H1 (cell line): Measurements from ENCODE around the gene CLIP3. TPM values are rescaled to one million over a fixed set of nuclear protein-coding genes. Genes with fewer than 3 reads are reported as not detected.

Source experiments
- CTCF ChIA-PET: fragments of 300-600 bp; sonication (Branson Sonifier 250); formaldehyde crosslinking; loops from one replicate; lab custom pipeline; 2021; ENCODE audit not compliant: partially characterized antibody; lab: Charles Lee
- POLR2A ChIA-PET: fragments of 300-600 bp; sonication (Branson Sonifier 250); formaldehyde crosslinking; loops from one replicate; lab custom pipeline; 2021; ENCODE audit warnings: inconsistent platforms; ENCODE audit not compliant: partially characterized antibody; lab: Charles Lee
- DNase-seq, 2 experiments: peaks; one replicate each; pipeline versions ENCODE4 v3.0.0 to v3.0.0-alpha.2; 2010 to 2022; ENCODE audit warnings: low spot score in 2 of 2, low read depth in 1 of 2, mixed read lengths in 1 of 2
- FAIRE-seq: peaks from 2 replicates; lab custom pipeline; 2011; peaks lifted over from hg19 to GRCh38; lab: Jason Lieb, UNC
- H2AFZ ChIP-seq: 2 replicates; pipeline ENCODE4 v1.8.1; 2012; ENCODE audit warnings: low read length, inconsistent platforms
- H2AK5ac ChIP-seq: 2 replicates; pipeline ENCODE4 v1.6.1; 2013; ENCODE audit warnings: low read depth, low read length
- H2BK120ac ChIP-seq: replicated peaks from 2 replicates; pipeline ENCODE3; 2013; ENCODE audit warnings: low read depth, low read length, inconsistent platforms
- H2BK12ac ChIP-seq: 2 replicates; pipeline ENCODE4 v1.6.1; 2013; ENCODE audit warnings: low read depth, low read length
- H2BK15ac ChIP-seq: 2 replicates; pipeline ENCODE4 v1.6.1; 2013; ENCODE audit warnings: low read length
- H2BK20ac ChIP-seq: 2 replicates; pipeline ENCODE4 v1.6.1; 2013; ENCODE audit warnings: low read length
- H2BK5ac ChIP-seq: 2 replicates; pipeline ENCODE4 v1.6.1; 2013; ENCODE audit warnings: low read depth, low read length
- H3K14ac ChIP-seq: 2 replicates; pipeline ENCODE4 v1.6.1; 2013; ENCODE audit warnings: inconsistent platforms; ENCODE audit not compliant: insufficient read length
- H3K18ac ChIP-seq: 2 replicates; pipeline ENCODE4 v1.6.1; 2013; ENCODE audit warnings: low read length; ENCODE audit errors: extremely low read depth
- H3K23ac ChIP-seq: 2 replicates; pipeline ENCODE4 v1.6.1; 2013; ENCODE audit warnings: inconsistent platforms; ENCODE audit not compliant: insufficient read length
- H3K23me2 ChIP-seq: 2 replicates; pipeline ENCODE4 v1.6.1; 2013; ENCODE audit warnings: low read depth, low read length
- H3K27ac ChIP-seq: 2 replicates; pipeline ENCODE4 v1.6.1; 2011; ENCODE audit warnings: low read depth, low read length, inconsistent platforms
- H3K27me3 ChIP-seq, 4 experiments: replicated peaks in 1 of 4; 1 replicate in 1 of 4; 2 replicates in 3 of 4; pipeline versions ENCODE4 v1.6.1 to v1.8.1; 2011 to 2013; ENCODE audit warnings: low read length in 3 of 4, mild to moderate bottlenecking in 3 of 4, inconsistent platforms in 2 of 4, mixed read lengths in 2 of 4, moderate library complexity in 1 of 4; ENCODE audit not compliant: control insufficient read depth in 3 of 4, insufficient read depth in 3 of 4; ENCODE audit errors: extremely low read depth in 1 of 4
- H3K36me3 ChIP-seq, 4 experiments: 2 replicates each; pipeline versions ENCODE4 v1.6.1 to v1.8.1; 2011 to 2013; ENCODE audit warnings: mild to moderate bottlenecking in 4 of 4, low read length in 3 of 4, moderate library complexity in 2 of 4, control low read depth in 1 of 4, inconsistent platforms in 1 of 4; ENCODE audit not compliant: insufficient read depth in 4 of 4, control insufficient read depth in 2 of 4
- H3K4ac ChIP-seq: replicated peaks from 2 replicates; pipeline ENCODE3; 2013; ENCODE audit warnings: low read length, low read depth, mixed read lengths, inconsistent platforms; ENCODE audit not compliant: insufficient read length
- H3K4me1 ChIP-seq, 4 experiments: replicated peaks in 1 of 4; 1 replicate in 1 of 4; 2 replicates in 3 of 4; pipeline versions ENCODE4 v1.6.1 to v1.8.1; 2011 to 2013; ENCODE audit warnings: low read length in 3 of 4, inconsistent platforms in 2 of 4, mixed read lengths in 1 of 4; ENCODE audit not compliant: insufficient read depth in 4 of 4, control insufficient read depth in 3 of 4
- H3K4me2 ChIP-seq, 2 experiments: 2 replicates each; pipeline versions ENCODE4 v1.6.1 to v1.8.1; 2011 to 2013; ENCODE audit warnings: low read depth in 2 of 2, low read length in 2 of 2, control low read depth in 1 of 2, inconsistent platforms in 1 of 2, mild to moderate bottlenecking in 1 of 2; ENCODE audit not compliant: insufficient read depth in 1 of 2
- H3K4me3 ChIP-seq, 4 experiments: fragments of 200-600, 300-600 bp in 1 of 4; sonication (generic), shearing (Covaris generic), sonication (Bioruptor Twin) in 1 of 4; 2 replicates each; pipeline versions ENCODE4 v1.5.1 to v1.8.1; 2011 to 2016; ENCODE audit warnings: low read length in 4 of 4, low read depth in 3 of 4, control low read depth in 2 of 4, inconsistent platforms in 2 of 4, mild to moderate bottlenecking in 2 of 4, mixed read lengths in 1 of 4, moderate library complexity in 1 of 4; ENCODE audit not compliant: insufficient read depth in 2 of 4; ENCODE audit errors: extremely low read depth in 1 of 4
- H3K56ac ChIP-seq: replicated peaks from 2 replicates; pipeline ENCODE3; 2013; ENCODE audit warnings: low read depth, mild to moderate bottlenecking, mixed read lengths, low read length, inconsistent platforms; ENCODE audit not compliant: insufficient read length
- H3K79me1 ChIP-seq: 2 replicates; pipeline ENCODE4 v1.6.1; 2013; ENCODE audit warnings: low read depth, low read length, control low read depth
- H3K79me2 ChIP-seq, 2 experiments: 2 replicates each; pipeline versions ENCODE4 v1.6.1 to v1.8.1; 2012 to 2013; ENCODE audit warnings: low read length in 2 of 2, mild to moderate bottlenecking in 2 of 2, inconsistent platforms in 1 of 2; ENCODE audit not compliant: insufficient read depth in 2 of 2, control insufficient read depth in 1 of 2
- H3K9ac ChIP-seq, 4 experiments: replicated peaks in 1 of 4; 1 replicate in 1 of 4; 2 replicates in 3 of 4; pipeline versions ENCODE4 v1.6.1 to v1.8.1; 2011 to 2013; ENCODE audit warnings: low read depth in 3 of 4, low read length in 3 of 4, control low read depth in 2 of 4, mild to moderate bottlenecking in 2 of 4, moderate library complexity in 2 of 4, inconsistent platforms in 1 of 4; ENCODE audit errors: extremely low read depth in 1 of 4
- H3K9me3 ChIP-seq, 2 experiments: 2 replicates each; pipeline versions ENCODE4 v1.6.1 to v1.8.1; 2012 to 2013; ENCODE audit warnings: mild to moderate bottlenecking in 2 of 2, moderate library complexity in 2 of 2, control low read depth in 1 of 2, inconsistent platforms in 1 of 2, low read depth in 1 of 2, low read length in 1 of 2, mixed read lengths in 1 of 2; ENCODE audit not compliant: insufficient read depth in 2 of 2
- H4K20me1 ChIP-seq, 2 experiments: replicated peaks in 1 of 2; 2 replicates each; pipeline versions ENCODE3 to v1.8.1; 2011 to 2013; ENCODE audit warnings: inconsistent platforms in 2 of 2, low read length in 2 of 2, mild to moderate bottlenecking in 1 of 2; ENCODE audit not compliant: insufficient read depth in 2 of 2, control insufficient read depth in 1 of 2
- H4K5ac ChIP-seq: 2 replicates; pipeline ENCODE4 v1.6.1; 2013; ENCODE audit warnings: low read length, low read depth, mixed read lengths, inconsistent platforms; ENCODE audit not compliant: insufficient read length
- H4K8ac ChIP-seq: 2 replicates; pipeline ENCODE4 v1.8.0; 2013; ENCODE audit warnings: mild to moderate bottlenecking, moderate library complexity, low read length, inconsistent platforms; ENCODE audit not compliant: insufficient read depth; ENCODE audit errors: extremely low read depth
- H4K91ac ChIP-seq: replicated peaks from 2 replicates; pipeline ENCODE3; 2013; ENCODE audit warnings: low read length, mixed read lengths, inconsistent platforms; ENCODE audit not compliant: insufficient read length
- E2F6 ChIP-seq: IDR thresholded peaks from 2 replicates; pipeline ENCODE4 v1.6.1; 2012; ENCODE audit warnings: inconsistent platforms
- MAX ChIP-seq: IDR thresholded peaks from 2 replicates; pipeline ENCODE4 v1.6.1; 2012; ENCODE audit warnings: inconsistent platforms
- PHF8 ChIP-seq: fragments of 200-600 bp; sonication (generic); conservative IDR thresholded peaks from 2 replicates; pipeline ENCODE4 v1.7.1; 2012; ENCODE audit warnings: low read depth, mild to moderate bottlenecking, inconsistent platforms, low read length, moderate library complexity
- POU5F1 ChIP-seq: IDR thresholded peaks from 2 replicates; pipeline ENCODE4 v1.6.1; 2011; ENCODE audit warnings: low read depth, mild to moderate bottlenecking, low read length, moderate library complexity
- RAD21 ChIP-seq, 2 experiments: IDR thresholded peaks in 1 of 2; conservative IDR thresholded peaks in 1 of 2; 2 replicates each; pipeline ENCODE4 v1.6.1; 2011; ENCODE audit warnings: low read depth in 2 of 2, low read length in 2 of 2, improper control_type of control experiment in 1 of 2, inconsistent platforms in 1 of 2, mild to moderate bottlenecking in 1 of 2, moderate library complexity in 1 of 2
- RBBP5 ChIP-seq: IDR thresholded peaks from 2 replicates; pipeline ENCODE4 v1.7.1; 2012; ENCODE audit warnings: low read depth, mild to moderate bottlenecking, inconsistent platforms, low read length, moderate library complexity, borderline replicate concordance
- RNF2 ChIP-seq: fragments of 200-900, 300-1000 bp; sonication (generic); IDR thresholded peaks from 2 replicates; pipeline ENCODE4 v1.7.1; 2016; ENCODE audit warnings: borderline replicate concordance, low read depth, mild to moderate bottlenecking, antibody characterized with exemption, low read length; ENCODE audit not compliant: poor library complexity, severe bottlenecking; ENCODE audit errors: missing control alignments
- RXRA ChIP-seq: IDR thresholded peaks from 2 replicates; pipeline ENCODE4 v1.6.1; 2011; ENCODE audit warnings: low read depth, mild to moderate bottlenecking, low read length, moderate library complexity; ENCODE audit not compliant: insufficient read depth
- WGBS, 2 experiments: shearing (Covaris generic) in 1 of 2; methylation state at CpG; one replicate each; pipeline versions ENCODE4 v1.1.6 to v1.1.7; 2013 to 2015; ENCODE audit warnings: low lambda C conversion rate in 2 of 2, mixed read lengths in 2 of 2, inconsistent platforms in 1 of 2, low coverage in 1 of 2, missing lambda C conversion rate in 1 of 2; ENCODE audit not compliant: insufficient replicate concordance in 2 of 2, insufficient coverage in 1 of 2, insufficient read length in 1 of 2; ENCODE audit errors: extremely low coverage in 1 of 2, missing lambda C conversion rate in 1 of 2; 5-methylcytosine and 5-hydroxymethylcytosine counted together
- polyA plus RNA-seq, 7 experiments: library from polyadenylated mRNA; depleted of rRNA in 3 of 7; stranded (reverse) in 5 of 7; unstranded in 2 of 7; fragments of >200 nt in 5 of 7; fragments of 200-250 nt in 2 of 7; gene quantifications; 1 replicate in 5 of 7; 2 replicates in 1 of 7; 4 replicates in 1 of 7; pipeline versions ENCODE4 v1.2.1 to v1.2.3, GENCODE V29; 2011 to 2013; ENCODE audit warnings: missing spikeins in 2 of 7, mixed read lengths in 2 of 7
- total RNA-seq: library from RNA; stranded (reverse); fragmentation: NEBNext Ultra II Directional; extraction: Animal tissue kit (Norgen Biotek cat#: 25700); gene quantifications from 2 replicates; pipeline ENCODE4 v1.2.1, GENCODE V29; 2021
- TF ChIP-seq, protein P1 (sequence below): IDR thresholded peaks from 2 replicates; pipeline ENCODE4 v1.6.1; 2012; ENCODE audit warnings: low read length, inconsistent platforms

The CLIP3 gene
- total and polyA plus RNA-seq, 2 of the 8 experiments (the other 6 are each of a cell fraction or from before 2014, with no cell fraction given), result 5.9 to 21.7 TPM

GRCh38 chr19:35983177-35983576 lies 49.5 kb downstream of the CLIP3 start:
- Histone ChIP-seq H3K23me2 (peaks cover 4% of the 10 kb centered on the region; the same call in 1 of the 2 replicates), H3K9ac (no peak overlapping the region), H3K27ac (no peak overlapping the region), H2BK5ac (no peak overlapping the region), H3K9me3 (no peaks in the 10 kb centered on the region), H3K27me3 (peaks cover 0 to 16% (median 13%) of the 10 kb centered on the region in 4 experiments; a peak in 5 of 7 replicates), H3K14ac (no peak overlapping the region), H3K23ac (no peak overlapping the region), H2BK15ac (no peak overlapping the region), H4K5ac (no peak overlapping the region), H3K18ac (no peak overlapping the region; the same call in 1 of the 2 replicates), H3K4me1 (peaks cover 0 to 6% (median 3%) of the 10 kb centered on the region in 4 experiments; a peak in 5 of 7 replicates), H3K4me2 (no peak overlapping the region), H4K8ac (no peak overlapping the region), H2BK120ac (no peak overlapping the region), H2AFZ (no peak overlapping the region), H3K4me3 (no peak overlapping the region), H4K20me1 (no peaks in the 10 kb centered on the region), H2AK5ac (no peak overlapping the region), H3K56ac (no peak overlapping the region), H2BK20ac (no peak overlapping the region), H3K79me1 (no peaks in the 10 kb centered on the region), H3K4ac (no peak overlapping the region), H3K79me2 (no peaks in the 10 kb centered on the region), H2BK12ac (0 out of 2 replicates have a peak overlapping the region, but pooled peaks have one; percentile 9), H3K36me3 (no peaks in the 10 kb centered on the region), H4K91ac (no peak overlapping the region)
- no peak for FAIRE-seq
- DNase-seq, result no peak
- ChIA-PET POLR2A (interaction anchor here (0.7 to 1.1 kb wide), 3 partner anchors 8 to 477 kb away, joined by 3 read pairs; no protein-coding TSS in a partner anchor), CTCF (interaction anchor here (0.8 to 2.5 kb wide), 2 partner anchors 17 to 25 kb away, joined by 3 to 6 read pairs; no protein-coding TSS in a partner anchor)
- 83% methylated on average over 8 of the region's 8 CpGs; no CpG with 5 or more reads in 1 of the 2 experiments for WGBS, 2 experiments
- TF ChIP-seq POU5F1, result no peak
- TF ChIP-seq RAD21 (IDR thresholded peaks at IDR 0.05 in 1 of 2, conservative IDR thresholded peaks at IDR 0.05 in 1 of 2; ENCODE audit: low read depth in 2 of 2, low read length in 2 of 2), result no peak
- no peak for TF ChIP-seq RXRA
- TF ChIP-seq RNF2, result no peak
- no peak for TF ChIP-seq E2F6
- TF ChIP-seq PHF8, result no peak
- no peak for TF ChIP-seq MAX
- TF ChIP-seq, protein P1, sequence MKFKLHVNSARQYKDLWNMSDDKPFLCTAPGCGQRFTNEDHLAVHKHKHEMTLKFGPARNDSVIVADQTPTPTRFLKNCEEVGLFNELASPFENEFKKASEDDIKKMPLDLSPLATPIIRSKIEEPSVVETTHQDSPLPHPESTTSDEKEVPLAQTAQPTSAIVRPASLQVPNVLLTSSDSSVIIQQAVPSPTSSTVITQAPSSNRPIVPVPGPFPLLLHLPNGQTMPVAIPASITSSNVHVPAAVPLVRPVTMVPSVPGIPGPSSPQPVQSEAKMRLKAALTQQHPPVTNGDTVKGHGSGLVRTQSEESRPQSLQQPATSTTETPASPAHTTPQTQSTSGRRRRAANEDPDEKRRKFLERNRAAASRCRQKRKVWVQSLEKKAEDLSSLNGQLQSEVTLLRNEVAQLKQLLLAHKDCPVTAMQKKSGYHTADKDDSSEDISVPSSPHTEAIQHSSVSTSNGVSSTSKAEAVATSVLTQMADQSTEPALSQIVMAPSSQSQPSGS, result no peak
- no peak for TF ChIP-seq RBBP5
